GM12878 (cell line): ENCODE measurements around the gene TMEM161A. TPM values are rescaled to one million over a fixed set of nuclear protein-coding genes. Genes with fewer than 3 reads are reported as not detected.

Experiments used
- ATAC-seq: fragments of 200-7000 bp; cut with Tn5 transposase; 3 replicates; pipeline ENCODE4 v1.9.1; 2020; ENCODE audit warnings: mild to moderate bottlenecking, moderate library complexity
- BruUV-seq: library from RNA; stranded (reverse); fragments of 400-500 nt; replicated peaks from 2 replicates; lab custom pipeline; 2021; lab: Mats Ljungman, UMichigan
- CTCF ChIA-PET: fragments of 300-600 bp; sonication (Branson Sonifier 250); formaldehyde crosslinking; extraction: SDS; loops from one replicate; lab custom pipeline; 2021; ENCODE audit warnings: inconsistent platforms; lab: Yijun Ruan, JAX
- POLR2A ChIA-PET: fragments of 350-600 bp; formaldehyde crosslinking; extraction: SDS; loops from one replicate; lab custom pipeline; 2021; ENCODE audit warnings: inconsistent platforms; lab: Charles Lee
- RAD21 ChIA-PET: fragments of 300-600 bp; sonication (Branson Sonifier 250); formaldehyde crosslinking; loops from one replicate; lab custom pipeline; 2023; ENCODE audit warnings: antibody characterized with exemption; ENCODE audit not compliant: unreplicated experiment; lab: Charles Lee
- SMC1A ChIA-PET: fragments of 300-600 bp; sonication (Branson Sonifier 250); formaldehyde crosslinking; loops from one replicate; lab custom pipeline; 2023; ENCODE audit not compliant: unreplicated experiment, uncharacterized antibody; lab: Charles Lee
- DNase-seq: peaks from one replicate; pipeline ENCODE4 v3.0.0-alpha.2; 2011; ENCODE audit warnings: low read depth, low spot score
- FAIRE-seq: peaks from 3 replicates; lab custom pipeline; 2011; peaks lifted over from hg19 to GRCh38; lab: Jason Lieb, UNC
- H2AFZ ChIP-seq: 2 replicates; pipeline ENCODE4 v1.6.0; 2011; ENCODE audit warnings: low read depth, low read length, control low read depth; ENCODE audit not compliant: control insufficient read depth
- H3K27ac ChIP-seq: 2 replicates; pipeline ENCODE4 v1.5.1; 2011; ENCODE audit warnings: control low read depth; ENCODE audit not compliant: control insufficient read depth, insufficient read depth
- H3K27me3 ChIP-seq, 2 experiments: replicated peaks in 1 of 2; 2 replicates each; pipeline versions ENCODE4 v1.6.0 to v1.6.1; 2011; ENCODE audit warnings: low read length in 1 of 2; ENCODE audit not compliant: control insufficient read depth in 2 of 2, insufficient read depth in 2 of 2
- H3K36me3 ChIP-seq, 2 experiments: 2 replicates each; pipeline ENCODE4 v1.5.1; 2011; ENCODE audit warnings: low read length in 1 of 2; ENCODE audit not compliant: control insufficient read depth in 2 of 2, insufficient read depth in 2 of 2
- H3K4me1 ChIP-seq: 2 replicates; pipeline ENCODE4 v1.6.1; 2011; ENCODE audit warnings: mild to moderate bottlenecking, low read length, moderate library complexity, mixed read lengths; ENCODE audit not compliant: control insufficient read depth, insufficient read depth
- H3K4me2 ChIP-seq: 2 replicates; pipeline ENCODE4 v1.6.0; 2011; ENCODE audit warnings: control low read depth; ENCODE audit not compliant: control insufficient read depth, insufficient read depth
- H3K4me3 ChIP-seq: fragments of 200-600 bp; sonication (generic); 2 replicates; pipeline ENCODE4 v1.5.1; 2016
- H3K79me2 ChIP-seq: 2 replicates; pipeline ENCODE4 v1.6.0; 2011; ENCODE audit warnings: low read length; ENCODE audit not compliant: control insufficient read depth, insufficient read depth
- H3K9ac ChIP-seq: 2 replicates; pipeline ENCODE4 v1.8.0; 2011; ENCODE audit warnings: low read length, control low read depth, mixed read lengths; ENCODE audit not compliant: control insufficient read depth, insufficient read depth
- H3K9me3 ChIP-seq: replicated peaks from 3 replicates; pipeline ENCODE4 v1.5.1; 2011; ENCODE audit warnings: mild to moderate bottlenecking, low read length; ENCODE audit not compliant: control insufficient read depth, insufficient read depth
- H4K20me1 ChIP-seq: 2 replicates; pipeline ENCODE4 v1.6.0; 2011; ENCODE audit not compliant: control insufficient read depth, insufficient read depth
- HCFC1 ChIP-seq: fragments of 150-350 bp; IDR thresholded peaks from 2 replicates; pipeline ENCODE4 v1.6.1; 2014; ENCODE audit warnings: low read length
- KDM1A ChIP-seq: fragments of 200-600 bp; sonication (generic); IDR thresholded peaks from 2 replicates; pipeline ENCODE4 v1.6.1; 2016; ENCODE audit warnings: borderline replicate concordance
- SIX5 ChIP-seq: IDR thresholded peaks from 2 replicates; pipeline ENCODE4 v1.6.1; 2011; ENCODE audit warnings: mild to moderate bottlenecking, low read depth, low read length, moderate library complexity; ENCODE audit not compliant: severe bottlenecking
- SREBF1 ChIP-seq: IDR thresholded peaks from 2 replicates; pipeline ENCODE4 v1.6.1; 2012; ENCODE audit warnings: mild to moderate bottlenecking, low read length
- WGBS: methylation state at CpG from one replicate; pipeline ENCODE4 v1.1.6; 2016; ENCODE audit warnings: low lambda C conversion rate; ENCODE audit not compliant: insufficient replicate concordance, insufficient coverage; ENCODE audit errors: missing lambda C conversion rate; 5-methylcytosine and 5-hydroxymethylcytosine counted together
- in situ Hi-C: fragments of 300-500 bp; cut with MboI; formaldehyde crosslinking; loops from 9 replicates; pipeline ENCODE4 v1.14.3; 2018; ENCODE audit warnings: mixed read lengths
- intact Hi-C: fragments of 100-400 bp; cut with micrococcal nuclease; formaldehyde crosslinking; loops from one replicate; pipeline ENCODE4 v1.14.2; 2022; ENCODE audit not compliant: unreplicated experiment
- polyA plus RNA-seq, 11 experiments: library from polyadenylated mRNA; depleted of rRNA in 4 of 11; unstranded in 6 of 11; stranded (reverse) in 5 of 11; fragments of >200 nt; fragmentation: Nextera tagmentation in 4 of 11; fragmentation: Illumina TruSeq in 1 of 11; extraction: Ambion mirVana in 4 of 11; extraction: Trizol in 1 of 11; gene quantifications; 1 replicate in 1 of 11; 2 replicates in 10 of 11; pipeline versions ENCODE4 v1.2.1 to v1.2.3, GENCODE V29; 2011 to 2016; ENCODE audit warnings: inconsistent platforms in 2 of 11, missing spikeins in 2 of 11, low read depth in 1 of 11
- total RNA-seq, 4 experiments: library from RNA; depleted of rRNA in 3 of 4; stranded (reverse); fragments of >200 nt in 3 of 4; fragmentation: Illumina TruSeq in 1 of 4; extraction: Trizol in 1 of 4; gene quantifications; 2 replicates each; pipeline versions ENCODE4 v1.2.1 to v1.2.3, GENCODE V29; 2013 to 2021
- TF ChIP-seq, protein P1 (sequence below): fragments of 450-650 bp; IDR thresholded peaks from 2 replicates; pipeline ENCODE4 v1.6.1; 2017; ENCODE audit warnings: borderline replicate concordance
- TF ChIP-seq, protein P2 (sequence below): IDR thresholded peaks from 2 replicates; pipeline ENCODE4 v1.6.1; 2011; ENCODE audit warnings: low read depth, mild to moderate bottlenecking, low read length, moderate library complexity, borderline replicate concordance; ENCODE audit errors: extremely low read depth
- TF ChIP-seq, protein P3 (sequence below): IDR thresholded peaks from 2 replicates; pipeline ENCODE4 v1.6.1; 2012; ENCODE audit warnings: low read depth, low read length, improper control_type of control experiment

The TMEM161A gene
- total and polyA plus RNA-seq, 10 of the 15 experiments (the other 5 are each of a cell fraction or from before 2014, with no cell fraction given) = 1.1 to 37.1 (median 19.0) TPM

- no peak overlapping the region for H3K9ac ChIP-seq
- H4K20me1 ChIP-seq = 0 out of 2 replicates have a peak, but pooled peaks cover 3% of the 10 kb centered on the region
- H3K27me3 ChIP-seq = no peaks in the 10 kb centered on the region
- no peaks in the 10 kb centered on the region for H3K4me1 ChIP-seq
- no peak overlapping the region for H3K4me2 ChIP-seq
- no peaks in the 10 kb centered on the region; a peak in 2 of 4 replicates for H3K36me3 ChIP-seq
- DNase-seq (no peak), FAIRE-seq (no peak), ATAC-seq (no peak)
- H2AFZ ChIP-seq = no peak overlapping the region
- H3K4me3 ChIP-seq = no peak overlapping the region
- POLR2A ChIA-PET = no interaction called here
- no peaks in the 10 kb centered on the region for H3K79me2 ChIP-seq
- in situ Hi-C loops = no loop called here
- intact Hi-C loops = no loop called here
- BruUV-seq = no TSS peak
- CTCF ChIA-PET = no interaction called here
- TF ChIP-seq HCFC1 = no peak
- TF ChIP-seq SREBF1 = no peak
- TF ChIP-seq, protein P1, sequence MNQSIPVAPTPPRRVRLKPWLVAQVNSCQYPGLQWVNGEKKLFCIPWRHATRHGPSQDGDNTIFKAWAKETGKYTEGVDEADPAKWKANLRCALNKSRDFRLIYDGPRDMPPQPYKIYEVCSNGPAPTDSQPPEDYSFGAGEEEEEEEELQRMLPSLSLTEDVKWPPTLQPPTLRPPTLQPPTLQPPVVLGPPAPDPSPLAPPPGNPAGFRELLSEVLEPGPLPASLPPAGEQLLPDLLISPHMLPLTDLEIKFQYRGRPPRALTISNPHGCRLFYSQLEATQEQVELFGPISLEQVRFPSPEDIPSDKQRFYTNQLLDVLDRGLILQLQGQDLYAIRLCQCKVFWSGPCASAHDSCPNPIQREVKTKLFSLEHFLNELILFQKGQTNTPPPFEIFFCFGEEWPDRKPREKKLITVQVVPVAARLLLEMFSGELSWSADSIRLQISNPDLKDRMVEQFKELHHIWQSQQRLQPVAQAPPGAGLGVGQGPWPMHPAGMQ = no peak
- no peak for TF ChIP-seq KDM1A
- TF ChIP-seq SIX5 = no peak
- TF ChIP-seq, protein P2, sequence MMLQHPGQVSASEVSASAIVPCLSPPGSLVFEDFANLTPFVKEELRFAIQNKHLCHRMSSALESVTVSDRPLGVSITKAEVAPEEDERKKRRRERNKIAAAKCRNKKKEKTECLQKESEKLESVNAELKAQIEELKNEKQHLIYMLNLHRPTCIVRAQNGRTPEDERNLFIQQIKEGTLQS = no peak
- TF ChIP-seq, protein P3, sequence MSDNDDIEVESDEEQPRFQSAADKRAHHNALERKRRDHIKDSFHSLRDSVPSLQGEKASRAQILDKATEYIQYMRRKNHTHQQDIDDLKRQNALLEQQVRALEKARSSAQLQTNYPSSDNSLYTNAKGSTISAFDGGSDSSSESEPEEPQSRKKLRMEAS = no peak
- no peaks in the 10 kb centered on the region for H3K9me3 ChIP-seq
- SMC1A ChIA-PET = no interaction called here
- WGBS = 88% methylated on average over 11 of the region's 11 CpGs
- H3K27ac ChIP-seq = no peak overlapping the region
- RAD21 ChIA-PET = no interaction called here
These were observed 42.6 kb downstream of the TMEM161A start for GRCh38 chr19:19095691-19096090.
